Thyroid gland (tissue), 4 donors: Measurements from ENCODE around the gene TSHZ2. TPM values are rescaled to one million over a fixed set of nuclear protein-coding genes. Genes with fewer than 3 reads are reported as not detected.

Experiments used
- DNase-seq, 2 donors: peaks; one replicate each; pipeline ENCODE4 v3.0.0-alpha.2; 2019
- H3K27ac ChIP-seq, 3 donors: fragments of 200-600 bp; sonication (generic); 1 replicate in 2 of 3; 2 replicates in 1 of 3; pipeline ENCODE4 v1.5.1; 2016 to 2019; ENCODE audit warnings: mild to moderate bottlenecking in 1 of 3, moderate library complexity in 1 of 3
- H3K27me3 ChIP-seq: fragments of 200-600 bp; sonication (generic); one replicate; pipeline ENCODE4 v1.5.1; 2019
- H3K36me3 ChIP-seq, 2 donors: fragments of 200-600 bp; sonication (generic); one replicate each; pipeline ENCODE4 v1.5.1; 2016 to 2019
- H3K4me1 ChIP-seq, 2 donors: fragments of 200-600 bp; sonication (generic); one replicate each; pipeline ENCODE4 v1.5.1; 2017 to 2019
- H3K4me3 ChIP-seq, 3 donors: fragments of 200-600 bp; sonication (generic); replicated peaks in 1 of 3; 1 replicate in 2 of 3; 2 replicates in 1 of 3; pipeline ENCODE4 v1.5.1; 2016; ENCODE audit warnings: mild to moderate bottlenecking in 1 of 3
- H3K9me3 ChIP-seq: fragments of 200-600 bp; sonication (generic); one replicate; pipeline ENCODE4 v1.5.1; 2017
- CTCF ChIP-seq, 6 experiments: fragments of 200-600 bp in 3 of 6; fragments of 450-650 bp in 3 of 6; sonication (generic) in 3 of 6; IDR thresholded peaks; one replicate each; pipeline ENCODE4 v1.5.1; 2016 to 2019; ENCODE audit warnings: antibody characterized with exemption in 6 of 6, mild to moderate bottlenecking in 2 of 6, inconsistent platforms in 1 of 6, moderate library complexity in 1 of 6
- POLR2A ChIP-seq, 2 donors: fragments of 450-650 bp; IDR thresholded peaks; one replicate each; pipeline ENCODE4 v1.6.1; 2017; ENCODE audit warnings: antibody characterized with exemption in 2 of 2, mild to moderate bottlenecking in 2 of 2, moderate library complexity in 1 of 2
- WGBS, 2 donors: methylation state at CpG; one replicate each; pipeline ENCODE4 v1.1.5; 2017; 5-methylcytosine and 5-hydroxymethylcytosine counted together
- intact Hi-C: fragments of 100-400 bp; cut with DNase I; formaldehyde crosslinking; loops from one replicate; pipeline ENCODE4 v1.15.1; 2023
- total RNA-seq, 4 donors: library from RNA; depleted of rRNA; stranded (reverse); fragments of >200 nt; gene quantifications; one replicate each; pipeline ENCODE4 v1.2.3, GENCODE V29; 2016

Gene TSHZ2
- total RNA-seq, 4 donors from 2014 or later = 11.0 to 27.9 (median 14.0) TPM

GRCh38 chr20:53385941-53386767 lies 414.0 kb downstream of the TSHZ2 start:
- Histone ChIP-seq H3K4me3 (no peak overlapping the region), H3K27me3 (no peaks in the 10 kb centered on the region), H3K9me3 (no peaks in the 10 kb centered on the region), H3K36me3 (no peaks in the 10 kb centered on the region), H3K4me1 (no peaks in the 10 kb centered on the region), H3K27ac (peak overlapping the region in 1 of 3 donors; percentile 15)
- no peak for DNase-seq
- TF ChIP-seq POLR2A (IDR thresholded peaks at IDR 0.05) (no peak), CTCF (IDR thresholded peaks at IDR 0.05) (no peak)
- WGBS, 2 donors = 78 to 84% methylated on average over 13 to 14 of the region's 14 CpGs
- intact Hi-C loops = no loop called here

- Histone ChIP-seq H3K4me3 (no peak overlapping the region), H3K27ac (no peak overlapping the region), H3K4me1 (no peaks in the 10 kb centered on the region), H3K27me3 (no peaks in the 10 kb centered on the region), H3K36me3 (no peaks in the 10 kb centered on the region), H3K9me3 (no peaks in the 10 kb centered on the region)
- no peak for DNase-seq
- TF ChIP-seq POLR2A (IDR thresholded peaks at IDR 0.05) (no peak), CTCF (IDR thresholded peaks at IDR 0.05) (no peak)
- intact Hi-C loops = no loop called here
- WGBS, 2 donors = 92% methylated on average over 8 of the region's 8 CpGs
These were observed 416.0 kb downstream of the TSHZ2 start for GRCh38 chr20:53387983-53388675.

GRCh38 chr20:53389516-53390300 lies 417.6 kb downstream of the TSHZ2 start:
- H3K27ac ChIP-seq = no peak overlapping the region
- intact Hi-C loops = no loop called here
- TF ChIP-seq POLR2A (IDR thresholded peaks at IDR 0.05) (no peak), CTCF (IDR thresholded peaks at IDR 0.05) (no peak)
- no peaks in the 10 kb centered on the region for H3K27me3 ChIP-seq
- H3K36me3 ChIP-seq = no peaks in the 10 kb centered on the region
- H3K4me3 ChIP-seq = no peak overlapping the region
- H3K4me1 ChIP-seq = no peaks in the 10 kb centered on the region
- no peaks in the 10 kb centered on the region for H3K9me3 ChIP-seq
- WGBS, 2 donors = 86 to 92% methylated on average over 10 of the region's 10 CpGs
- no peak for DNase-seq

- Histone ChIP-seq H3K4me1 (no peaks in the 10 kb centered on the region), H3K27ac (no peak overlapping the region), H3K27me3 (no peaks in the 10 kb centered on the region), H3K4me3 (no peak overlapping the region), H3K9me3 (no peaks in the 10 kb centered on the region), H3K36me3 (no peaks in the 10 kb centered on the region)
- WGBS, 2 donors = 76 to 98% methylated on average over 2 of the region's 2 CpGs
- no peak for DNase-seq
- TF ChIP-seq POLR2A (IDR thresholded peaks at IDR 0.05) (no peak), CTCF (IDR thresholded peaks at IDR 0.05) (no peak)
- intact Hi-C loops = no loop called here
These were observed 418.6 kb downstream of the TSHZ2 start for GRCh38 chr20:53390770-53391169.
